WTC11 (cell line): ENCODE data around the gene CCDC154.

Source experiments
- TF ChIP-seq, protein P1 (sequence below): fragments of 200-600 bp; IDR thresholded peaks from 2 replicates; pipeline ENCODE4 v1.8.0; 2022; ENCODE audit warnings: antibody characterized with exemption
- TF ChIP-seq, protein P2 (sequence below): sonication (generic); formaldehyde crosslinking; IDR thresholded peaks from 2 replicates; pipeline ENCODE4 v1.8.0; 2022; ENCODE audit warnings: mild to moderate bottlenecking, missing genetic modification reagents
- TF ChIP-seq, protein P3 (sequence below): sonication (generic); formaldehyde crosslinking; IDR thresholded peaks from 2 replicates; pipeline ENCODE4 v1.8.1; 2022; ENCODE audit warnings: missing genetic modification reagents, borderline replicate concordance

DNA sequence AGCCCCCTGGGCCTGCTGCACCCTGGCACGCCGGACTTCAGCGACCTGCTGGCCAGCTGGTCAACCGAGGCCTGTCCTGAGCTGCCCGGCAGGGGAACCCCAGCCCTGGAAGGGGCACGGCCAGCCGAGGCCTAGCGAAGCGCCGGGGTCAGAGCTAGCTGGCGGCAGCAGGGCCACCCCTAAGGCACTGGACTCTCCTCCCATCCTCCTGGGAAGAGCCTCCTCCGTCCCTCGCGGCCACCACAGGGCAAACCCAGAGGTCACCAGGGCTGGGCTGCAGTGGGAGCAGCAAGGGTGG lies 11.1 kb downstream of the CCDC154 start:
- TF ChIP-seq, protein P1, sequence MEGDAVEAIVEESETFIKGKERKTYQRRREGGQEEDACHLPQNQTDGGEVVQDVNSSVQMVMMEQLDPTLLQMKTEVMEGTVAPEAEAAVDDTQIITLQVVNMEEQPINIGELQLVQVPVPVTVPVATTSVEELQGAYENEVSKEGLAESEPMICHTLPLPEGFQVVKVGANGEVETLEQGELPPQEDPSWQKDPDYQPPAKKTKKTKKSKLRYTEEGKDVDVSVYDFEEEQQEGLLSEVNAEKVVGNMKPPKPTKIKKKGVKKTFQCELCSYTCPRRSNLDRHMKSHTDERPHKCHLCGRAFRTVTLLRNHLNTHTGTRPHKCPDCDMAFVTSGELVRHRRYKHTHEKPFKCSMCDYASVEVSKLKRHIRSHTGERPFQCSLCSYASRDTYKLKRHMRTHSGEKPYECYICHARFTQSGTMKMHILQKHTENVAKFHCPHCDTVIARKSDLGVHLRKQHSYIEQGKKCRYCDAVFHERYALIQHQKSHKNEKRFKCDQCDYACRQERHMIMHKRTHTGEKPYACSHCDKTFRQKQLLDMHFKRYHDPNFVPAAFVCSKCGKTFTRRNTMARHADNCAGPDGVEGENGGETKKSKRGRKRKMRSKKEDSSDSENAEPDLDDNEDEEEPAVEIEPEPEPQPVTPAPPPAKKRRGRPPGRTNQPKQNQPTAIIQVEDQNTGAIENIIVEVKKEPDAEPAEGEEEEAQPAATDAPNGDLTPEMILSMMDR: no peak
- TF ChIP-seq, protein P2, sequence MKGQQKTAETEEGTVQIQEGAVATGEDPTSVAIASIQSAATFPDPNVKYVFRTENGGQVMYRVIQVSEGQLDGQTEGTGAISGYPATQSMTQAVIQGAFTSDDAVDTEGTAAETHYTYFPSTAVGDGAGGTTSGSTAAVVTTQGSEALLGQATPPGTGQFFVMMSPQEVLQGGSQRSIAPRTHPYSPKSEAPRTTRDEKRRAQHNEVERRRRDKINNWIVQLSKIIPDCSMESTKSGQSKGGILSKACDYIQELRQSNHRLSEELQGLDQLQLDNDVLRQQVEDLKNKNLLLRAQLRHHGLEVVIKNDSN (CRISPR knock-in tag): no peak
- TF ChIP-seq, protein P3, sequence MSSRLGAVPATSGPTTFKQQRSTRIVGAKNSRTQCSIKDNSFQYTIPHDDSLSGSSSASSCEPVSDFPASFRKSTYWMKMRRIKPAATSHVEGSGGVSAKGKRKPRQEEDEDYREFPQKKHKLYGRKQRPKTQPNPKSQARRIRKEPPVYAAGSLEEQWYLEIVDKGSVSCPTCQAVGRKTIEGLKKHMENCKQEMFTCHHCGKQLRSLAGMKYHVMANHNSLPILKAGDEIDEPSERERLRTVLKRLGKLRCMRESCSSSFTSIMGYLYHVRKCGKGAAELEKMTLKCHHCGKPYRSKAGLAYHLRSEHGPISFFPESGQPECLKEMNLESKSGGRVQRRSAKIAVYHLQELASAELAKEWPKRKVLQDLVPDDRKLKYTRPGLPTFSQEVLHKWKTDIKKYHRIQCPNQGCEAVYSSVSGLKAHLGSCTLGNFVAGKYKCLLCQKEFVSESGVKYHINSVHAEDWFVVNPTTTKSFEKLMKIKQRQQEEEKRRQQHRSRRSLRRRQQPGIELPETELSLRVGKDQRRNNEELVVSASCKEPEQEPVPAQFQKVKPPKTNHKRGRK: no peak
